Heart right ventricle (tissue), 16 donors: ENCODE measurements around the gene JAKMIP1. TPM values are rescaled to one million over a fixed set of nuclear protein-coding genes. Genes with fewer than 3 reads are reported as not detected.

Experiments used
- ATAC-seq, 8 donors: fragments of 200-7000 bp; cut with Tn5 transposase; one replicate each; pipeline ENCODE4 v1.9.1; 2020; ENCODE audit warnings: mild to moderate bottlenecking in 8 of 8, moderate library complexity in 8 of 8, moderate number of reproducible peaks in 1 of 8
- DNase-seq, 2 donors: peaks; one replicate each; pipeline ENCODE4 v3.0.0-alpha.2; 2020
- H3K27ac ChIP-seq, 10 donors: fragments of 200-600 bp; sonication (generic) in 2 of 10; one replicate each; pipeline versions ENCODE4 v1.5.0 to v1.8.0; 2020 to 2022; ENCODE audit warnings: mild to moderate bottlenecking in 3 of 10
- H3K27me3 ChIP-seq, 7 donors: fragments of 200-600 bp; one replicate each; pipeline ENCODE4 v1.8.0; 2021 to 2022; ENCODE audit warnings: mild to moderate bottlenecking in 2 of 7
- H3K36me3 ChIP-seq, 9 donors: fragments of 200-600 bp; sonication (generic) in 1 of 9; one replicate each; pipeline versions ENCODE4 v1.5.0 to v1.8.0; 2020 to 2022; ENCODE audit warnings: mild to moderate bottlenecking in 2 of 9
- H3K4me1 ChIP-seq, 9 donors: fragments of 200-600 bp; sonication (generic) in 1 of 9; one replicate each; pipeline versions ENCODE4 v1.5.0 to v1.8.0; 2020 to 2022; ENCODE audit warnings: mild to moderate bottlenecking in 4 of 9
- H3K4me3 ChIP-seq, 10 donors: fragments of 200-600 bp; sonication (generic) in 2 of 10; one replicate each; pipeline versions ENCODE4 v1.5.0 to v1.8.0; 2020 to 2022; ENCODE audit warnings: mild to moderate bottlenecking in 7 of 10, moderate library complexity in 2 of 10
- H3K9me3 ChIP-seq, 11 donors: fragments of 200-600 bp in 10 of 11; sonication (generic) in 2 of 11; one replicate each; pipeline versions ENCODE4 v1.5.0 to v1.8.0; 2013 to 2022; ENCODE audit warnings: mild to moderate bottlenecking in 2 of 11, control low read depth in 1 of 11, moderate library complexity in 1 of 11
- WGBS, 2 donors: extraction: QIAGEN DNeasy Blood & Tissue Kit; methylation state at CpG; one replicate each; pipeline ENCODE4 v1.1.7; 2013; ENCODE audit warnings: inconsistent platforms in 1 of 2; 5-methylcytosine and 5-hydroxymethylcytosine counted together
- intact Hi-C, 10 donors: fragments of 100-400 bp; cut with DNase I; formaldehyde crosslinking; loops; one replicate each; pipeline versions ENCODE4 v1.11.1 to v1.14.2; 2022
- polyA plus RNA-seq, 2 donors: library from polyadenylated mRNA; stranded (reverse); fragments of 200-250 nt; gene quantifications; one replicate each; pipeline ENCODE4 v1.2.3, GENCODE V29; 2013
- total RNA-seq, 10 donors: library from RNA; stranded (reverse); fragmentation: NEBNext Ultra II Directional in 3 of 10; extraction: Animal tissue kit (Norgen Biotek cat#: 25700) in 3 of 10; gene quantifications; one replicate each; pipeline versions ENCODE4 v1.2.1 to v1.2.4, GENCODE V29; 2021 to 2023
- TF ChIP-seq, protein P1 (sequence below), 9 donors: fragments of 200-600 bp; sonication (generic) in 2 of 9; IDR thresholded peaks; one replicate each; pipeline versions ENCODE4 v1.5.0 to v1.8.0; 2021 to 2022; ENCODE audit warnings: antibody characterized with exemption in 9 of 9, mild to moderate bottlenecking in 5 of 9, moderate library complexity in 1 of 9
- donor health status: Arrhythmogenic right ventricular cardiomyopathy.
- donor health status: ischemic (EF 13 %, LVEDD 7.1; RV severe dilation, severe dysfunction).
- donor health status: healthy with polysubstance abuse.
- donor health status: DM: no; HTN: yes; CAD: no.
- donor health status: DM: no; HTN: no; CAD: no.
- donor health status: ischemic (EF 25% LVEDD 6.9; RV normal size, moderate dysfunction).
- donor health status: ischemic (EF 25% LVEDD 5.7; RV mildly dilated, moderate dysfunction).
- donor health status: healthy.
- donor health status: DM: yes; HTN: yes; CAD: no.
- donor health status: Ischemic cardiomyopathy.
- donor health status: ischemic (EF 35%, LVEDD 5.7; RV mildly dilated, moderate dysfunction).
- donor health status: nonischemic (EF 11% LVEDD 7.7; RV severe dilation, severe dysfunction).
- donor health status: DM: yes; HTN: yes; CAD: no.
- donor health status: PGD.
- donor health status: ischemic (EF 29% LVEDD 5.4; RV normal size, mild dysfunction).
- donor health status: nonischemic (EF 23%, LVEDD 6.1; RV moderate dilation, normal function).

Gene JAKMIP1
- total and polyA plus RNA-seq, 12 donors, result 0.04 to 0.76 (median 0.14) TPM; not detected in 8

DNA sequence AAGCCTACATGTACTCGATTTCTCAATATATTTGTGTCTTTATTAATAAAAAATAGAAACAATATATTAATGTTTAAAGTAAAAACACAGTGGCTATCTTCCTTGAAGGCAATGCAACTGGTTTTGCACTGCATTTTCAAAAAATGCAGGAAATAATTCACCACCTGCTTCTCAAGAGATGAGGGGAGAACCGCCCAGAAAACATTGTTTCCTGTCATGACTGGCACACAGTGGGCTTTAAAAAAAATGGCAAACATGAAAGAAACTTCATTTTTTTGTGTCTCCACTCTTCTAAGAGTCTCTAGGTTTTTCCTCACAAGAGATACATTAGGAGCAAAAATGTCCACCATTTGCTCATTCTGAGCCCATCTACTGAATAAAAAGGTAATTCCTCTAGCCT, 131.4 kb downstream of the JAKMIP1 start:
- H3K4me1 ChIP-seq, result no peaks in the 10 kb centered on the region
- H3K36me3 ChIP-seq, result no peaks in the 10 kb centered on the region
- no peak for ATAC-seq
- no peak overlapping the region for H3K4me3 ChIP-seq
- TF ChIP-seq, protein P1, sequence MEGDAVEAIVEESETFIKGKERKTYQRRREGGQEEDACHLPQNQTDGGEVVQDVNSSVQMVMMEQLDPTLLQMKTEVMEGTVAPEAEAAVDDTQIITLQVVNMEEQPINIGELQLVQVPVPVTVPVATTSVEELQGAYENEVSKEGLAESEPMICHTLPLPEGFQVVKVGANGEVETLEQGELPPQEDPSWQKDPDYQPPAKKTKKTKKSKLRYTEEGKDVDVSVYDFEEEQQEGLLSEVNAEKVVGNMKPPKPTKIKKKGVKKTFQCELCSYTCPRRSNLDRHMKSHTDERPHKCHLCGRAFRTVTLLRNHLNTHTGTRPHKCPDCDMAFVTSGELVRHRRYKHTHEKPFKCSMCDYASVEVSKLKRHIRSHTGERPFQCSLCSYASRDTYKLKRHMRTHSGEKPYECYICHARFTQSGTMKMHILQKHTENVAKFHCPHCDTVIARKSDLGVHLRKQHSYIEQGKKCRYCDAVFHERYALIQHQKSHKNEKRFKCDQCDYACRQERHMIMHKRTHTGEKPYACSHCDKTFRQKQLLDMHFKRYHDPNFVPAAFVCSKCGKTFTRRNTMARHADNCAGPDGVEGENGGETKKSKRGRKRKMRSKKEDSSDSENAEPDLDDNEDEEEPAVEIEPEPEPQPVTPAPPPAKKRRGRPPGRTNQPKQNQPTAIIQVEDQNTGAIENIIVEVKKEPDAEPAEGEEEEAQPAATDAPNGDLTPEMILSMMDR (IDR thresholded peaks at IDR 0.05), result no peak
- DNase-seq, result no peak
- H3K9me3 ChIP-seq, result no peaks in the 10 kb centered on the region
- WGBS, 2 donors, result 65 to 73% methylated on average over 2 of the region's 2 CpGs
- intact Hi-C loops, result no loop called here
- H3K27ac ChIP-seq, result no peak overlapping the region
- peaks cover 0 to 39% (median 15%) of the 10 kb centered on the region in 7 donors for H3K27me3 ChIP-seq

DNA sequence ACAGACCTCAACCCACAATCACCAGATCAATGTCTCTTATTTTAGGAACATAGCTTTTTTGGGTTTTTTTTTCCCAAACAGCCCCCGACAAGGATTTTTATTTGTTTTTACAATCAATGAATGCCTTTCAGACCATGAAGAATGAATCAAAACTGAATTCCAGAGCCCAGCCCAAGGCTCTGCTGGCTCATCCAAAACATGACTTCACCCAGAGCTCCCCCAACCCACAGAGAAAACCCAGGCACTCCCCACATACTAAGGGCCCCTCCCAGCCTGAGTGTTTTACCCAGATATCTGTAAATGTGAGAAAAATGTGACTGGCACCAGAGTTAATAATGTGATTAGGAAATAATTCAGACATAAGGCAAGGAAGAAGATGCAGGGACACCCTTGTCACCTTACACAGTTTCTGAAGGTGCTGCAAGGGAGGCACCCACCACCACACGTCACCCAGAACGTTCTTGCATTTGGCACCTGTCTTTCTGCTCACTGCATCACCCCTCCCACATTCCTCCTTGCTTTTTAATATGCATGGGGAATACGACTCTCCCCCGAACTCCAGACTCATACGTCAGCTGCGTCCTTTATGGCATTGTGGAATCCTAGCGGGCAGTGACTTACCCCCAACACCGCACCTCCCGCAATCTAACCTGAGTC, 134.3 kb downstream of the JAKMIP1 start:
- TF ChIP-seq, protein P1 (IDR thresholded peaks at IDR 0.05), result no peak
- H3K4me3 ChIP-seq, result no peak overlapping the region
- no peak overlapping the region for H3K27ac ChIP-seq
- no peak for ATAC-seq
- H3K27me3 ChIP-seq, result peaks cover 0 to 38% (median 15%) of the 10 kb centered on the region in 7 donors
- H3K9me3 ChIP-seq, result peaks cover 0 to 4% (median 0%) of the 10 kb centered on the region in 11 donors
- DNase-seq, result no peak
- WGBS, 2 donors, result 71 to 72% methylated on average over 10 of the region's 10 CpGs
- H3K4me1 ChIP-seq, result no peaks in the 10 kb centered on the region
- intact Hi-C loops, result no loop called here
- no peaks in the 10 kb centered on the region for H3K36me3 ChIP-seq

DNA sequence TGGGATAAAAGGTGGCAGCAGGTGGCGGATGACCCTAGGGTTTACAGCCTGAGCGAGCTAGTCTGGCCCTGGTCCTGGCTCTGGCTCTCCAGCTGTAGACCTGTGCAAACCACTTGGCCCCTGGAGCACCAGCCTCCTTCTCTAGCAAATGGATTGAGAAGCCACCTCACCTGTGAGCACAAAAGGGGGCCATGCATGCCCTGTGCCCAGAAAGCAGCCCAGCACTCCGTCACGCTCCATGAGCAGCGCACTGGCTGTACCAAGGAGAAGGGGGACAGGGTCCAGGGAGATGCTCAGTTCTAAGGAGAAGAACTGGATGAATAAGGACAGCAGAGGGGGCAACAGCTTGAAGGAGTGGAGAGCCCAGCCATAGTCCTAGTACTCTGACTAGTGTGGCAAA, 135.2 kb downstream of the JAKMIP1 start:
- Histone ChIP-seq H3K27me3 (peaks cover 0 to 32% (median 11%) of the 10 kb centered on the region in 7 donors), H3K36me3 (no peaks in the 10 kb centered on the region), H3K9me3 (peaks cover 0 to 13% (median 1%) of the 10 kb centered on the region in 11 donors), H3K4me3 (no peak overlapping the region), H3K27ac (no peak overlapping the region), H3K4me1 (no peaks in the 10 kb centered on the region)
- 88 to 93% methylated on average over 5 of the region's 5 CpGs for WGBS, 2 donors
- ATAC-seq, result no peak
- intact Hi-C loops, result no loop called here
- TF ChIP-seq, protein P1 (IDR thresholded peaks at IDR 0.05), result no peak
- no peak for DNase-seq

DNA sequence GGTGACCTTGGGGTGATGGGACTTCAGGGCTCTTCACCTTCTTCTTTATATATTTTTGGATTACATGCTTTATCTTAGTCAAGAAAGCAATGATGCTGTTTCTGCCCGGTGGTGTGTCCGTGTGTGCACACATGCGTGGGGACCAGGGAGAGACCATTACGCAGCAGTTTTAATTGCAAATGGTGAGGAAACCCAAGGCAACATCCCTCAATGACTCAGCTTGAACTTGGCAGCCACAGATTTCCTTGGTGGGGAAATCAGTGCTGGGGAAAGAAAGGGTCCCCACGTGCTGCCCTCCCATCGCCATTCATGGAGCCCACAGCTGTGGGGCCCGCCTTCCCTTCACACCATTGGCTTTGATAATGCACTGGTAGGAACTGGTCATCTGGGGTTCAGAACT, 136.0 kb downstream of the JAKMIP1 start:
- 75 to 78% methylated on average over 7 of the region's 7 CpGs for WGBS, 2 donors
- Histone ChIP-seq H3K27me3 (peaks cover 0 to 24% (median 6%) of the 10 kb centered on the region in 7 donors), H3K4me3 (no peak overlapping the region), H3K27ac (no peak overlapping the region), H3K9me3 (peaks cover 0 to 21% (median 5%) of the 10 kb centered on the region in 11 donors), H3K36me3 (peaks cover 0 to 1% (median 0%) of the 10 kb centered on the region in 9 donors), H3K4me1 (no peaks in the 10 kb centered on the region)
- no peak for ATAC-seq
- no peak for DNase-seq
- intact Hi-C loops, result loop anchor here in 2 of 10 donors (1.0 to 5.0 kb wide), 2 partner anchors 8 to 48 kb away; no protein-coding TSS in a partner anchor
- TF ChIP-seq, protein P1 (IDR thresholded peaks at IDR 0.05), result no peak
